Spleen (tissue), 11 donors: ENCODE data around the gene ERC2. TPM values are rescaled to one million over a fixed set of nuclear protein-coding genes. Genes with fewer than 3 reads are reported as not detected.

Experiments
- DNase-seq: peaks from one replicate; pipeline ENCODE4 v3.0.0-alpha.2; 2020
- H3K27ac ChIP-seq, 8 donors: fragments of 200-600 bp; sonication (generic) in 7 of 8; 1 replicate in 4 of 8; 2 replicates in 4 of 8; pipeline versions ENCODE4 v1.5.0 to v1.8.0; 2016 to 2021; ENCODE audit warnings: inconsistent platforms in 4 of 8, mild to moderate bottlenecking in 4 of 8, moderate library complexity in 1 of 8
- H3K27me3 ChIP-seq, 7 donors: fragments of 200-600 bp; sonication (generic) in 6 of 7; replicated peaks in 1 of 7; 1 replicate in 4 of 7; 2 replicates in 3 of 7; pipeline versions ENCODE4 v1.5.0 to v1.8.0; 2016 to 2021; ENCODE audit warnings: inconsistent platforms in 3 of 7, mild to moderate bottlenecking in 1 of 7
- H3K36me3 ChIP-seq, 6 donors: fragments of 200-600 bp; sonication (generic) in 5 of 6; 1 replicate in 4 of 6; 2 replicates in 2 of 6; pipeline versions ENCODE4 v1.5.0 to v1.8.0; 2016 to 2021; ENCODE audit warnings: inconsistent platforms in 2 of 6
- H3K4me1 ChIP-seq, 6 donors: fragments of 200-600 bp; sonication (generic) in 5 of 6; 1 replicate in 3 of 6; 2 replicates in 3 of 6; pipeline versions ENCODE4 v1.5.0 to v1.8.0; 2016 to 2021; ENCODE audit warnings: inconsistent platforms in 3 of 6
- H3K4me3 ChIP-seq, 8 donors: fragments of 200-600 bp; sonication (generic) in 7 of 8; 1 replicate in 4 of 8; 2 replicates in 4 of 8; pipeline versions ENCODE4 v1.5.0 to v1.8.0; 2016 to 2021; ENCODE audit warnings: inconsistent platforms in 4 of 8, mild to moderate bottlenecking in 4 of 8, moderate library complexity in 2 of 8
- H3K9me3 ChIP-seq, 8 donors: fragments of 200-600 bp; sonication (generic) in 7 of 8; 1 replicate in 4 of 8; 2 replicates in 4 of 8; pipeline versions ENCODE4 v1.5.0 to v1.8.0; 2016 to 2021; ENCODE audit warnings: inconsistent platforms in 4 of 8
- POLR2A ChIP-seq, 3 donors: fragments of 450-650 bp; IDR thresholded peaks; one replicate each; pipeline ENCODE4 v1.5.1; 2017; ENCODE audit warnings: antibody characterized with exemption in 3 of 3, mild to moderate bottlenecking in 1 of 3
- POLR2AphosphoS5 ChIP-seq, 3 donors: sonication (generic); formaldehyde crosslinking; IDR thresholded peaks; one replicate each; pipeline ENCODE4 v1.5.1; 2017; ENCODE audit warnings: antibody characterized with exemption in 3 of 3
- WGBS, 5 donors: extraction: QIAGEN DNeasy Blood & Tissue Kit in 3 of 5; methylation state at CpG; one replicate each; pipeline versions ENCODE4 v1.1.5 to v1.1.7; 2013 to 2018; 5-methylcytosine and 5-hydroxymethylcytosine counted together
- intact Hi-C: fragments of 100-400 bp; cut with DNase I; formaldehyde crosslinking; loops from one replicate; pipeline ENCODE4 v1.15.0; 2023; ENCODE audit warnings: low total_unique reads
- polyA plus RNA-seq, 3 donors: library from polyadenylated mRNA; stranded (reverse); fragments of 200-250 nt; gene quantifications; one replicate each; pipeline ENCODE4 v1.2.1, GENCODE V29; 2013
- total RNA-seq, 7 donors: library from RNA; depleted of rRNA in 3 of 7; stranded (reverse); fragments of >200 nt in 3 of 7; fragmentation: NEBNext Ultra II Directional in 4 of 7; extraction: Animal tissue kit (Norgen Biotek cat#: 25700) in 4 of 7; gene quantifications; one replicate each; pipeline versions ENCODE4 v1.1.0 to v1.2.1, GENCODE V29; 2016 to 2021
- TF ChIP-seq, protein P1 (sequence below), 11 experiments: fragments of 200-600 bp in 7 of 11; fragments of 450-650 bp in 4 of 11; sonication (generic) in 4 of 11; IDR thresholded peaks in 8 of 11; conservative IDR thresholded peaks in 3 of 11; 1 replicate in 7 of 11; 2 replicates in 4 of 11; pipeline versions ENCODE4 v1.4.0 to v1.8.0; 2016 to 2021; ENCODE audit warnings: antibody characterized with exemption in 11 of 11, inconsistent platforms in 4 of 11, mild to moderate bottlenecking in 1 of 11
- donor health status: healthy with polysubstance abuse.
- donor health status: DM: no; HTN: no; CAD: no; lungs with moderate emphysema.
- donor health status: DM: no; HTN: no; CAD: no.
- donor health status: Bipolar disorder and iron deficiency.
- donor health status: healthy.
- donor health status: DM: no; HTN: no; CAD: no.
- donor health status: DM: yes; HTN: yes; CAD: no.

ERC2 gene
- total and polyA plus RNA-seq, 10 donors: 0.04 to 4.9 (median 0.39) TPM

DNA sequence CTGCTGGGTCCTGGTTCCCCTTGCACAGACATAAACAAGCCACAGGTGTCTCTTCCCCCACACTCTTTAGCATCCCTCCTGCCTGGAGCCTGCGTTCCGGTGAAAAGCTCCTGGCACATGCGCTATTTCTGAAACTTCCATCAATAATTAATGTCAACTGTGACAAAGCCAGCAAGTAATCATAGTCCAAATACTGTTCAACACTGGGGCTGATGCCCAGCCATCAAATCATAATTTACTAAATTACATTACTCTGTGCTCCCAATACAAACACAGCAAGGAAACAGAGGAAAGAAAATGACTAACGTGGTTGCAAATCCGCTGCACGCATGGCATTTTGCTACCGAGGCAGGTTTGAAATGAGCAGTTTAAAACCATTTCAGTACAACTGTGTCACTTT is 294.7 kb downstream of the ERC2 start:
- Histone ChIP-seq H3K27ac (no peak overlapping the region), H3K4me1 (no peaks in the 10 kb centered on the region), H3K4me3 (no peak overlapping the region), H3K27me3 (peaks cover 0 to 7% (median 0%) of the 10 kb centered on the region in 7 donors), H3K9me3 (no peaks in the 10 kb centered on the region), H3K36me3 (no peaks in the 10 kb centered on the region)
- TF ChIP-seq POLR2A (IDR thresholded peaks at IDR 0.05) (no peak), POLR2AphosphoS5 (IDR thresholded peaks at IDR 0.05) (no peak)
- TF ChIP-seq, protein P1, sequence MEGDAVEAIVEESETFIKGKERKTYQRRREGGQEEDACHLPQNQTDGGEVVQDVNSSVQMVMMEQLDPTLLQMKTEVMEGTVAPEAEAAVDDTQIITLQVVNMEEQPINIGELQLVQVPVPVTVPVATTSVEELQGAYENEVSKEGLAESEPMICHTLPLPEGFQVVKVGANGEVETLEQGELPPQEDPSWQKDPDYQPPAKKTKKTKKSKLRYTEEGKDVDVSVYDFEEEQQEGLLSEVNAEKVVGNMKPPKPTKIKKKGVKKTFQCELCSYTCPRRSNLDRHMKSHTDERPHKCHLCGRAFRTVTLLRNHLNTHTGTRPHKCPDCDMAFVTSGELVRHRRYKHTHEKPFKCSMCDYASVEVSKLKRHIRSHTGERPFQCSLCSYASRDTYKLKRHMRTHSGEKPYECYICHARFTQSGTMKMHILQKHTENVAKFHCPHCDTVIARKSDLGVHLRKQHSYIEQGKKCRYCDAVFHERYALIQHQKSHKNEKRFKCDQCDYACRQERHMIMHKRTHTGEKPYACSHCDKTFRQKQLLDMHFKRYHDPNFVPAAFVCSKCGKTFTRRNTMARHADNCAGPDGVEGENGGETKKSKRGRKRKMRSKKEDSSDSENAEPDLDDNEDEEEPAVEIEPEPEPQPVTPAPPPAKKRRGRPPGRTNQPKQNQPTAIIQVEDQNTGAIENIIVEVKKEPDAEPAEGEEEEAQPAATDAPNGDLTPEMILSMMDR (IDR thresholded peaks at IDR 0.05 in 8 of 11, conservative IDR thresholded peaks at IDR 0.05 in 3 of 11): no peak
- intact Hi-C loops: no loop called here
- no peak for DNase-seq
- WGBS, 5 donors: 89 to 95% (median 91%) methylated on average over 7 of the region's 7 CpGs

DNA sequence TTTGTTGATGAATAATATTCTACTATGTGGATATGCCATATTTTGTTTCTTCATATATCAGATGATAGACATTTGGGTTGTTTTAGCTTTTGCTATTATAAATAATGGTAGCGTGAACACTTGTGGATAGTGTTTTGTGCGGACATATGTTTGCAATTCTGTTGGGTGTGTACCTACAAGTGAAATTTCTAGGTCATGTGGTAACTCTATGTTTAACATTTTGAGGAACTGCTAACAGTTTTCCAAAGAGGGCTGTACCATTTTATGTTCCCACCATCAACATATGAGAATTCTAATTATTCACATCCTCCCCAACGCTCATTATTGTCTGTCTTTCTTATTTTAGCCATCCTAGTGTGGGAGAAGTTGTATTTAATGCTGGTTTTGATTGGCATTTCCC is 303.8 kb downstream of the ERC2 start:
- intact Hi-C loops: no loop called here
- 76 to 85% (median 83%) methylated on average over 3 of the region's 3 CpGs for WGBS, 5 donors
- no peak overlapping the region for H3K27ac ChIP-seq
- H3K27me3 ChIP-seq: no peaks in the 10 kb centered on the region
- no peaks in the 10 kb centered on the region for H3K4me1 ChIP-seq
- no peak overlapping the region for H3K4me3 ChIP-seq
- TF ChIP-seq, protein P1 (IDR thresholded peaks at IDR 0.05 in 8 of 11, conservative IDR thresholded peaks at IDR 0.05 in 3 of 11): no peak
- no peak for TF ChIP-seq POLR2AphosphoS5 (IDR thresholded peaks at IDR 0.05)
- no peak for TF ChIP-seq POLR2A (IDR thresholded peaks at IDR 0.05)
- H3K36me3 ChIP-seq: no peaks in the 10 kb centered on the region
- peaks cover 0 to 18% (median 12%) of the 10 kb centered on the region in 8 donors for H3K9me3 ChIP-seq
- no peak for DNase-seq

DNA sequence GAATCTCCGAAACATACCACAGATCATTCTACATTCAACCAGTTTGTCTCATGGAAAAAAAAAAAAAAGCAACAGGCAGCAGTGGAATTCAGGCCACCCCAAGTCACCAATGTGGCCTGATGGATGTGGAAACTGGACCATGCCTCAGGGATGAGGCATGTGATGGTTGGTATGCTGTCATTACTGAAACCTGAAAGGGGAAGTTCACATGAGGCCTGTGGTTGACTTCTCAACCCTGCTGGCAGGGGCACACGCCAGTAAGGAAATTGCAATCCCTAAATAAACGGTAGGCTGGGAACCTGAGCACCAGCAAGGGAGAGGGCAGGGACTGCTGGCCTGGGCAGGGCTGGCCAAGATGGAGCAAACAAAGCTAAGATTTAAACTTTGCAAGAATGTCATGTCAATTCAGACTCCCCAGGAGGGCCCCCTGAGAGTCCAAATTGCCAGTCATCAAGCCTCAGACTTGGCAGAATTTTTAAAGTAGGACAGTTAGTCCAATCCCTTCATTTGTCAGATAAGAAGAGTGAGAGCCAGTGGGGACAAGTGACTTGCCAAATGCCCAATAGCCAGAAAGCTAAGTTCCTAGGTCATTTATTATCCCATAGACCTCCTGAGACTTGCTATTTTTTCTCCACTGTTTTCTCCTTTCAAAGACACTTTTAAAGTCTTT is 310.4 kb downstream of the ERC2 start:
- H3K9me3 ChIP-seq: peaks cover 0 to 18% (median 12%) of the 10 kb centered on the region in 8 donors
- H3K4me1 ChIP-seq: peaks cover 0 to 10% (median 0%) of the 10 kb centered on the region in 6 donors
- no peak for DNase-seq
- H3K4me3 ChIP-seq: no peak overlapping the region
- TF ChIP-seq POLR2AphosphoS5 (IDR thresholded peaks at IDR 0.05): no peak
- no peak for TF ChIP-seq POLR2A (IDR thresholded peaks at IDR 0.05)
- TF ChIP-seq, protein P1 (IDR thresholded peaks at IDR 0.05 in 8 of 11, conservative IDR thresholded peaks at IDR 0.05 in 3 of 11): no peak
- intact Hi-C loops: no loop called here
- 9 to 34% (median 20%) methylated on average over 3 of the region's 3 CpGs for WGBS, 5 donors
- H3K27me3 ChIP-seq: no peaks in the 10 kb centered on the region
- no peak overlapping the region for H3K27ac ChIP-seq
- no peaks in the 10 kb centered on the region for H3K36me3 ChIP-seq

DNA sequence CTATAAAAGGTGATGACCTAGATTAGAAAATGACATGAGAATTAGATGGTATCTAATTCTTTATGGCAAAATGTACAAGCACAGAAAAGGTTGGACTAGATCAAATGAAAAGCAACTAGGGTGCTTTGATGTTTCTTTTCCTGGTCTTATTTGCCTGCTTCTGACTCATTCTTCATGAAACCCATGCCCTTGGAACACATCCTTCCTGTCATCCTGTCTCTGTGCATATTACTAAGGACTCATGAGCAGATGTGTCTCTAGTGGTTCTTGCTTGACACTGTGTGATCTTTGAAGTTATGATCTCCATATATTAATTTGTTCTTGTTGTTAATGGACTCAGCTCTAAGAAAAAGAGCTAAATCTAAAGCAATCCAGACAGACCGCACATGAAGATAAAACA is 314.0 kb downstream of the ERC2 start:
- WGBS, 5 donors: 89 to 100% (median 97%) methylated on average over 1 of the region's 1 CpG
- no peak for TF ChIP-seq POLR2AphosphoS5 (IDR thresholded peaks at IDR 0.05)
- no peak for TF ChIP-seq POLR2A (IDR thresholded peaks at IDR 0.05)
- TF ChIP-seq, protein P1 (IDR thresholded peaks at IDR 0.05 in 8 of 11, conservative IDR thresholded peaks at IDR 0.05 in 3 of 11): no peak
- no peaks in the 10 kb centered on the region for H3K27me3 ChIP-seq
- H3K36me3 ChIP-seq: no peaks in the 10 kb centered on the region
- H3K9me3 ChIP-seq: no peaks in the 10 kb centered on the region
- intact Hi-C loops: no loop called here
- DNase-seq: no peak
- no peak overlapping the region for H3K27ac ChIP-seq
- no peak overlapping the region for H3K4me3 ChIP-seq
- peaks cover 0 to 10% (median 0%) of the 10 kb centered on the region in 6 donors for H3K4me1 ChIP-seq
